HG03139 (cell line): ENCODE results near the gene VLDLR.

Experiments used
- ATAC-seq: cut with Tn5 transposase; IDR thresholded peaks from one replicate; pipeline ENCODE4 v1.9.1; 2021; ENCODE audit not compliant: unreplicated experiment

Gene VLDLR

DNA sequence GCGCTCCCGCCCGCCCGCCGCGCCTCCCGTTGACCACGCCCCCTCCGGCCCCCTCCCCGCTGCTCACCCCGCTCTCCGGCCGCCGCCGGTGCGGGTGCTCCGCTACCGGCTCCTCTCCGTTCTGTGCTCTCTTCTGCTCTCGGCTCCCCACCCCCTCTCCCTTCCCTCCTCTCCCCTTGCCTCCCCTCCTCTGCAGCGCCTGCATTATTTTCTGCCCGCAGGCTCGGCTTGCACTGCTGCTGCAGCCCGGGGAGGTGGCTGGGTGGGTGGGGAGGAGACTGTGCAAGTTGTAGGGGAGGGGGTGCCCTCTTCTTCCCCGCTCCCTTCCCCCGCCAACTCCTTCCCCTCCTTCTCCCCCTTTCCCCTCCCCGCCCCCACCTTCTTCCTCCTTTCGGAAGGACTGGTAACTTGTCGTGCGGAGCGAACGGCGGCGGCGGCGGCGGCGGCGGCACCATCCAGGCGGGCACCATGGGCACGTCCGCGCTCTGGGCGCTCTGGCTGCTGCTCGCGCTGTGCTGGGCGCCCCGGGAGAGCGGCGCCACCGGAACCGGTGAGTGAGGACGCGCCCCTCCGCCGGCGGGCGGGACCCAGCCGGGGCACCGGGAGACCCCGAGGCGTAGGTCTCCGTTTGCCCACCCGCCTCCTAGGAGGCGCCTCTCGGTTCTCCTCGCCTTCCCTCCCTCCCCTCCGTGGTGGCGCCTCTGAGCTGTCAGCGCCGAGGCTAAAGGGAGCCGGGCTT, at the start of gene VLDLR:
Gene VLDLR, plus strand, starts transcription at position 66 of the 739 bp plus-strand sequence. Its CDS starts 403 bp downstream, at position 469.
- ATAC-seq: peak; percentile 31

DNA sequence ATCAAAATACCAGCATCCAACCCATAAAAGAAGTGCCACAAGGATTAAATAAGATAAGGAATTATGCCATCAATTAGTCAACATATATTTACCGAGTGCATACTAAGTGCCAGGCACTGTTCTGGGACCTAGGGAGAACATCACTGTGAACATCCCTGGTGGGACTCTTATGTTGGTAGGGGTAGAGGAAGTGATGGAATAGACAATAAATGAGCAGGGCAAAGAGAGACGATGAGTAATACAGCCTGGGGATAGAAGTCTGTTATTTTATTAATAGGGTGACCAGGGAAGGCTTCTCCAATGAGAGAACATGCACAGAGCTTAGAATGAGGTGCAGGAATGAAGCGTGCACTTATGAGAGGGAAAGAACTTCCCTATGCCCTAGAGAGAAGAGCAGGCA, 47.4 kb upstream of the VLDLR start:
- ATAC-seq: no peak

DNA sequence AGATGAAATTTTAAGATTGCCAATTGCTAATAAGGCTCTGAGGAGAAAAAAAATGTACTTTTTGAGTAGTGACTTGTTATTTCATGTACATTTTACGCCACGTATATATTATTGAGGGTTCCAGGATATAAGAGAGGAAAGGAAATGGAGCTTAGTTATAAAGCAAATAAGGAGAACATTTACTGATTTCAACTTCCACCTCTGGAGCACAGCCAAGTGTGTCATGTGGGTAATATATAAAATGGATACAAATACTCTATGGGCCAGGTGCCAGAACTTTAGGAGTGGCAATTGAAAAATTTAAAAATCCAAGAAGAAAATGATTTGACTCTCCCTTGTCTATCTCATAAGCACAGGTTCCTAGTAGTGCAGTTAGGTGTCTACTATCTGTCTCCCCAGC, 45.0 kb upstream of the VLDLR start:
- ATAC-seq: no peak

DNA sequence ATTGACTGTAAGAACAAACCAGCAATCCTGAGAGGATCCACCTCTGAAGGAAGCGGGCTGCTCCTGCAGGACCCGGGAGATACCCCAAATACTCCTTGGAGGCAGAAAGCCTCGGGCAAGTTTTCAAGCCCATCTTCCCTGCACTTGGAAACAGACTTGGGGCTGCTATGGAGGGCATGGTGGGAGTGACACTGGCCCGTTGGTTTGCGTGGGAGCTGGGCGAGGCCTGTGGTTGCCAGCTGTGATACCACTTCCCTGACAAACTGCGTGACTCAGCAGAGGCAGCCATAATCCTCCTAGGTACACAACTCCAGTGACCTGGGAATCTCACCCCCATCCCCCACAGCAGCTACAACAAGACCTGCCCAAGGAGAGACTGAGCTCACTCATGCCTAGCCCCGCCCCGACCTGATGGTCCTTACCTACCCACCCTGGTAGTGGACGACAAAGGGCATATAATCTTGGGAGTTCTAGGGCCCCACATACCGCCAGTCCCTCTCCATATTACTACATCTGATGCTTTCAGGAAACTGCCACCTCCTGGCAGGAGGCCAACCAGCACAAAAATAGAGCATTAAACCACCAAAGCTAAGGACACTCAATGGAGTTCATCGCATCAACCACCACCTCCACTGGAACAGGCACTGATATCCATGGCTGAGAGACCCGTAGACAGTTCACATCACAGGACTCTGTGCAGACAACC, 38.1 kb upstream of the VLDLR start:
- no peak for ATAC-seq

DNA sequence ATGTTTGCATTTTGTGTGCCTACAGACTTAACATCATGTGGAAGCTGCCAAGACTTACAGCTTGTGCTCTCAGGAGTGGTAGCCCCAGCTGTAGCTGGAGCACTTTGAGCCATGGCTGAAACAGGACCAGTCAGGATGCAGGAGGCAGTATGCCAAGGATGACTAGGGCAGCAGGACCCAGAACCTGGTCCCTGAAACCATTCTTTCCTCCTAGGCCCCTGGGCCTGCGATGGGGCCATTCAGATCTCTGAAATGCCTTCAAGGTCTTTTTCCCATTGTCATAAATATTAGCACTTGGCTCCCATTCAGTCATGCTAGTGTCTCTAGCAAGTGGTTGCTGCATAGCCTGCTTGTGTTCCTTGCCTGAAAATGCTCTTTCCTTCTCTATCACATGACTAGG, 29.6 kb upstream of the VLDLR start:
- no peak for ATAC-seq

DNA sequence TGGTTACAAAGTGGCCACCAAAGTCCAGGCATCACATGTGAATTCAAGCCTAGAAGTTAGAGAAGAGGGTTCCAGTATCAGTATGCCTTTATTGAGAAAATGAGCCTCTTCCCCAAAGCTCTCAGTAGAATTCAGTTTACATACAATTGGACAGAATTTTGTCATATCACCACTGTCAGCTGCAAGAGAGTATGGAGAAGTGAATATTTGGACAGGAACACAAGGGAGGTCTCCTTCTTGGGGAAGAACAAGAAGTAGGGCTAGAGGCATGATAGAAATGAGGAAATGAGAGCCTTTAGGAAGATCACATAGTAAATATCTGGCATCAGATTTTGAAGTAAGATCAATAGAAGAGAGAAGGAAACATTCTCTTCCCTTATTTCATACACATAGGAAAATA, 27.8 kb upstream of the VLDLR start:
- no peak for ATAC-seq

DNA sequence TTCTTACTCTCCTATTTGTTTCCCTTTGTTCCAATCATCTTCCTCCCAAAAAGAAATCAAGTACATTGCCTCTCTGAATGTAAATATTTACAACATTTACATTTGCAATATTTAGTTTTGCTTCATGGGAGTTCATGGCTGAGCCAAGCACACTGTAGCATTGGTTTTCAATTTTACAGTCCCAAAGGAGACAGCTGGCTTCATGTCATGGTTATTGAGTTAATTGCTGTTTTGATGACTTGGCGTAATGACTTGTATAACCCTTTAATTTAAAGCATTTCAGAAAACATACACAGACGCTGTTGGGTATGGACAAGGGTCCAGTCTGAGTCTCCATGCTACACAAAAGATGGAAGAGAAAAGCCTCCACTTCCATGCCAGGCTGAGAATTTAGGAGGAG, 25.6 kb upstream of the VLDLR start:
- no peak for ATAC-seq

DNA sequence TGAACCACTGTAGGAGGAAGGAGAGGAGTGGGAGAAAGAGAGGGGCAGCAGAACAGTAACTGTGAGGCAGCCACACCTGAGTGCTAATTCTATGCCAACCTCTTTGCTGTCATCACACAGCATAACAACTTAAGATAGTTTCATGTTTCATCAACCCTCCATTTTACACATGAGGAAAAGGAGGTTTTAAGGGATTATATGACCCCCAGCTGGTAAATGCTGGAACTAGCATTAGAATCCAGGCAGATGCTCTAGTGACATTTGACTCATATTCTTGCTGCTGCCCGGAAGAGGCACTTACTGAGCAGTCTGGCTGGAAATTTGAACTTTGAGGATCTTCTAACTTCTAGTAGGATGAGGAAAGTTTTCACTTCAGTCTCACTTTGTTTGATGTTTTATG, 24.1 kb upstream of the VLDLR start:
- ATAC-seq: no peak

DNA sequence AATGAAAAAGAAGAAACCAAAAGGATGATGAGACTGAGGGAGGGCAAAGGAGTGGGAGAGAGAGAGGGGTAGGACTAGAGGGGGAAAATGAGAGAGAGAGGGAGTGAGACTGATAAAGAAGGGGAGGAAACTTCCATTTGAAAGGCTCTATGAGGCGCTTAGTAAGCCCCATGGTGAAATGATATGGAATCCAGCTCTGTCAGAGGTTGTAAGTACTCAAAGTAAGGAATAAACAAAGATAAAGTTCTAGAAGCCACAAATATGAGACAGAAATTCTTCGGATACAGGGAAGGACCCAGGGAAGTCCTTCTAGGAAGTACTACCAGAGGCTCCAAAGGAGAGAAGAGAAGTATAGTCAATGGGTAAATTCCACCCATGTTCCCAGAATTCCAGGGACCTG, 21.7 kb upstream of the VLDLR start:
- no peak for ATAC-seq

DNA sequence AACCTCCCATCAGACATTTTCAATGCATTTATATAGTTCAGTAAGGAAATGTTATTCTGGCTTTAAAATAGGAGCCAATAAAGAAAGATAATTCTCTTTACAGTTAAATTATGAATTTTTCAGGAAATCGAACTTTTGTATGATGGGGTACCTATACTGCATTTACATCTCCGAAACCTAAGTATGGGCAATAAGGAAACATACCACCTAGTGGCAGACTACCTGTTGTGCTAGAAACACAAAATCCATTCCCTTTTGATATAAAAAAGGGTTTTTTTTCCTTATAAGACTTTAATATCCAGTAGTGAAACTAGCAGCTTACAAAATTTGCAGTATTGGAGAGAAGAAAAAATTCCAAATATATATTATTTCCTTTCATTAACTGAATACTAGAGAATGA, 21.3 kb upstream of the VLDLR start:
- ATAC-seq: no peak

DNA sequence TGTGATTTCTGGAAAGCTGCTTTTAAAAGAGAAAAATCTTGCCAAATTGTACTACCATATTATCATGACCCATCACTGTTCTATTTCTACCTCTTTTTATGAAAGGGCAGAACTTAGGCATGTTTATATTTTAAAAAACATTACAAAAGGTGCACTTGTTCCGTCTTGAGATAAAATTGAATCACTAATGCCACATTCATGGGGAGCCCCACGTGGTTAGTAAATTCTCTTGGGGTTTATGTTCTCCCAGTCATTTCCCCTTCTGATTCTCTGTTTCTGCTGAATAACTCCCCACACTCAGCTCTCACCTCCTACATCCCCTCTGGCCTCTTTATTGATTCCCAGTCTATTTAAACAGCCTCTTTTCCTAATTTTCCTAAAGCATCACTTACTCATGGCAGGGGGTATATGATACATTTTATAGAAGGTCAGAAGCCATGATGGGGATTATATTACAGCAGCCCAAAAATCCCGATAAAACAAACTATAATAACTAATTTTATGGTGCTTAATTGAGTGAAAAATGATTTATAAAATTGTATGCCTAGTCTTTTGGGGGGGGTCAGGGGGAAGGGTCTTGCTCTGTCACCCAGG, 19.7 kb upstream of the VLDLR start:
- ATAC-seq: no peak

DNA sequence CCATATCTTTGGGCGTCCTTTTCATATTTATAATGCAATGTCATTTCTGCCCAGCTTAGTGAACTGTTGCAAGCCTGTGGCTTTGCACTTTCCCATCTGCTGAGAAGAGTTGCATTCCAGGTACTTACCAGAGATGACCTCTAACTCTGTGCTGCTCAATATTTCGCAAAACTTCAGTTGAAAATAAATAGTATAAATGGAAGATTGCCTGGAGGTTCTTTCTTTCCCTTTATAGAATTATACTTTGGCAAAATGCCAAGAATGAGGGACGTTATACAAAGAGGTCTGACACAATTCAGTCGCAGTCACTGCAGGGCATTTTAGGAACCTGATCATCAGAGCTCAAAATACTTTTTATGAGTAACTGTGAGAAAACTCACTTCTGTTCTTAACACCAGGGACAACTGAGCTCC, 18.9 kb upstream of the VLDLR start:
- ATAC-seq: no peak

DNA sequence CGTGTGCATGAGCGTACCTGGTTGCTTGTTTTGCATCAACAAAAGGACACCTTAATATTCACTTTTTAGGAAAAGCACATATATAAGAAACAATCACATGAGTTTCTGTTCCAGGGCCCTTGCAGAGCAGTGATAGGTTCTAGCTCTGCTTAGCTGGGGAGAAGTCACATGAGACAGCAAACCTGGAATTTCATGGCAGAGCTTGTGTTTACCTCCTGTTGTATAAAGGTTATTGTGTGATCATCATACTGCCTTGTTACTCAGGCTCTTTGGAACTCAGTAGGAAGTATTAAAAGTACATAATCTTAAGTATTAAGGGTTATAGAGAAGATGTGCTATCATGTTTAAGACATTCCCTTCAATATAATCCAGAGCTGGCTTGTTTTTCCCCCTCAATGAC, 18.0 kb upstream of the VLDLR start:
- ATAC-seq: no peak

DNA sequence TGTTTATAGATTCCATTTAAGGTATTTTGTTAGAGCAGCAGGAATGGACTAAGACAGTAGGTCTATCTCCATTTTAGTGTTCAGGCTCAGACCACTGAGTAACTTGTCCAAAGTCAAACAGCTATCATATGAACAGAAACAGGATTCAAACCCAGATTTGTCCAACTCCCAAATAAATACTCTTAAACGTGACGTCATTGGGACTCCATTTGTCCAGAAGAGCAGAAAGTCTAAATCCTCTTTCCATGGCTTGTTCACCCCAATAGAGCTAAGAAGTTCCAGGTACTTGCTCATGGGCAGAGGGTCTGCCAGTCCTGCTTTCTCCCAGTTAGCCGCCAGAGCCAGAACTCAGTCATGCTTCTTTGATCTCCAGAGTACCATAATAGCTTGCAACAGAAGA, 16.3 kb upstream of the VLDLR start:
- no peak for ATAC-seq

DNA sequence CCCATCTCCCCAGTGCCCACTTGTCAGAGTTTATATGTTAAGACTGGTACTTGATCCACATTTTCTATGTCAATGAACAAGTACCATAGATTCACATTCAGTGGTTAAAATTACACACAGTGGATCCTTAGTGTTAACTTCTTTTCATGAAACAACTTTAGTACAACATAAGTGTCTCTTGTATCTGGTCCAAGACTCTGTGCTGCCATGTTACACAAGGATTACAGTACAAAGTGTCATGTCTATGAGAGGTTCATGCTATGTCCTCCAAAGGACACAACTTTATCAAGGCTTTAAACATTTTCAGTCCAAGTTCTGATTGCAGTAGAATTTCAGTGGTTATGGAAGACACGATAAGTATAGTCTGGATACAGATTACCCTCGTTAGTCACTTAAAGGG, 13.3 kb upstream of the VLDLR start:
- ATAC-seq: no peak

DNA sequence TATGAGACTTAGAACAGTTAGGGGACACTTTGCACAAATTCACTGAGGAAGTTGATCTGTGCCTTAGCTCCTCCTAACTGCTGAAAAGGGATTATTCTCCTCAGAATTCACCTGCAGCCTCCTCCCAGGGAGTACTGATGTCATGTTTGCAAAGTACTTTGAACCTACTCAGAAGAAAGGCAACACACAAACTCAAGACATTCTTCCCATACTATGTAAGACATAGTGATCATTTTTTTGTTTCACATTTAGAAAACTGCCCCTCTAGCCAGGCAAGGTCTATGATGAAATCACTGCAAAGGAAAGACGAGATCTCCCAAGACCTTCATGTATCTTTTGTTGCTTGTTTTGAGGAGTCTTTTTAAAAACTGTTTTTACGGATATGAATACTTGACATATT, 10.6 kb upstream of the VLDLR start:
- ATAC-seq: no peak

DNA sequence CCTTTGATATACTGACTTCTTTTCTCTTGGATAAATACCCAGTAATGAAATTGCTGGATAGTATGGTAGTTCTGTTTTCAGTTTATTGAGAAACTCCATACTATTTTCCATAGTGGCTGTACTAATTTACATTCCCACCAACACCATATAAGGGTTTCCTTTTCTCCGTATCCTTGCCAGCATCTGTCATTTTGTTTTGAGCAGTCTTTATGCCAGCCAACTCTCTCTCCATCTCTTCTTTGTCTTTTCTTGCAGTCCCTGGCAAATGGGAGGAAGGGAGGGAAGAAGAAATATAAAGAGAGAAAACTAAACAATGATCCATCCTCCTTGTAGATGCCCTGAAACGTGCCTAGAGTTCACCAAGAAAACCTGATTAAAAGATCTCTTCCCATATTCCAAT, 9.6 kb upstream of the VLDLR start:
- no peak for ATAC-seq

DNA sequence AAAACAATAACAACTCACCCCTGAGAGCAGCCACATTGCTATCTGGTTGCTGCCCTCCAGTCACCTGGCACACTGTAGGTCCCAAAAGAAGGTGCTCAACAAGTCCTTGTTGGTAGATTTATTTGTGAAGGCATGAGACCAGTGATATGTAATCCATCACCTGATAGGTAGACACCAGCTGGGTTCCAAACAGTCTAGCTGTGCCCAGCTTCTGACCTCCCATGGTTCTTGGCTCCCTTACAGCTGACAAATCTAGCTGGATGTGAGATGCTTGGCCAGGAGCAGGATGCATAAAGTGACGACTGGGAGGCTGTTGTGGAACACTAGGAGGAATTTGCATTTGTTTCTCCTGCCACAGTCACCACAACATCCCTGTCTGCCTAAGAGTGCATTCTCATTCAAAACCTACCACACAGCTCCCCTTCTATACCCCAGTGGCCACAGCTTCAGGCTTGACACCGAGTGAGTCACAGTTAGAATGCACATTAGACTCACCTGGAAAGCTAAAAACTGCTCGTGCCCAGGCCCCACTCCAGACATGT, 7.8 kb upstream of the VLDLR start:
- no peak for ATAC-seq

DNA sequence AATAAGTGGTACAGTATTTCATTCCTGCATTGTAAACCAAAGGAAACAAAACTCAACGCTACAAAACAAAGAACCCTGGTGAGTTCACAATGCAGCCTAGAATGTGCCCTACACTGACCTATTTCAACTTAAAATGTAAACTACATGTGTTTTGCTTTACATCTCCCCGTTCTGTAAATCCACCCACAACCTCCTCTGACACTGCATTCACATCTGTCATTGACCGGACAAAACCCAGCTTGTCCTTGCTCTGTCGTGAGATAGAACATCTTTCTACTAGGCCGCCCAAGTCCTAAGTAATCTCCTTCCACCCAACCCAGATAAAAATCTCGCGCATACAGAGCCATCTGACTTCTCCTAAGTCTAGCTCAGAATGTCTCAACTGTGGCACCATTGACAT, 6.1 kb upstream of the VLDLR start:
- no peak for ATAC-seq

DNA sequence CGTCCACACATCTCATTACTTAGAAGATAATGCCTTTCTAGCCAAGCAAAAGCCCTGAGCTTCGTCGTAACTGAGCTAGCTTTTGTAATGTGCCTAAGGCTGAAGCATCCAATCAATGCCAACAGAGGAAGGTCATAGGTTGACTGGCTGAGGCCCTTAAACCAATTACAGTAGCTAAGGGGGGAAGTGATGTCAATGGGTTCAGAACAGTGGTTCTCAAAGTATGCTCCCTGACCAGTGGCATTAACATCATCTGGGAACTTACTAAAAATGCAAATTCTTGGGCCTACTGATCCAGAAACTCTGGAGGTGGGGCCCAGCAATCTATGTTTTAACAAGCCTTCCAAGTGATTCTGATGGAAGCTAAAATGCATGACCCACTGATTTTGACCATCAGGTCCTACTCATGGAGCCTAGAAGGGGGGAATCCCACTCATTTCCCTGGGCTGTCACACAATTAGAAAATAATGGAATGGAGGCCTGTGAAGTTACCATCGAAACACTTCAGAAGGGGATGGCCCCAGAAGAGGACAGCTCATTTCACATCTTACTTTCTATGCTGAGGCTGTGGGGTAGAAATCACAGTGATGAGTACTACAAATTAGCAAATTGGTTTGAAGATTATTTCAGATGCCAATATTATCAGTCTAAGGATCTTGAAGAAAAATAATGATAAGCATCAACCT, 4.8 kb upstream of the VLDLR start:
- no peak for ATAC-seq

DNA sequence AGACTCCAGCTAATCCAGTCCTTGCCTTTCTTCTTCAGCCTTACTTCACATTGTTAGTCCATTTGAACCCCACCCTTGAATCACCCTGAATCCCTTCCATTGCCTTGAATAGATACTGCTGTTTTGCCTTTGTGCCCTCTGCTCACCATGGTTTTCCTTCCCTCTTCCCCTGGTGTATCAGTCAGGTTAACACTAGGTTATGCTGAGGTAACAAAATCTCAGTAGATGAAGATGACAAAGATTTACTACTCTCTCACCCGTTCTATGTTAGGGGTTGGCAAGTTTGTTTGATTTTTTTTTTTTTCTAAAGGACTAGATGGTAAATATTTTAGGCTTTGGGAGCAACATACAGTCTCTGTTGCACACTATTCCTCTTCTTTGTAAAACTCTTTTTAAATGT, 3.3 kb upstream of the VLDLR start:
- no peak for ATAC-seq
